ENCODE data around the gene TARBP2.
A peak's percentile ranks its signal among the peaks of the same experiment; 100 is the strongest.

Gene TARBP2

GRCh38 chr12:53500776-53501614 lies at the start of gene TARBP2:
Gene TARBP2, plus strand, starts transcription at chr12:53501283. Its CDS starts 126 bp downstream, at chr12:53501409.
- peak; percentile 98 for DNase-seq (ENCODE audit: low read depth in 2 of 2, low spot score in 1 of 2)

GRCh38 chr12:53451661-53452158 lies 49.4 kb upstream of the TARBP2 start, which contains the start of gene PCBP2:
Gene PCBP2, plus strand, starts transcription at chr12:53452102. Its CDS starts 2,699 bp downstream, at chr12:53454801.
- peak; percentile 86 to 97 for DNase-seq (ENCODE audit: low read depth in 2 of 2, low spot score in 1 of 2)

GRCh38 chr12:53452159-53453077 lies 48.7 kb upstream of the TARBP2 start:
- peak; percentile 59 to 61 for DNase-seq (ENCODE audit: low read depth in 2 of 2, low spot score in 1 of 2)

GRCh38 chr12:53453953-53454640 lies 47.0 kb upstream of the TARBP2 start:
- DNase-seq (ENCODE audit: low read depth in 2 of 2, low spot score in 1 of 2), result no peak

GRCh38 chr12:53454707-53455106 lies 46.4 kb upstream of the TARBP2 start:
- DNase-seq (ENCODE audit: low read depth in 2 of 2, low spot score in 1 of 2), result no peak

GRCh38 chr12:53456654-53457366 lies 44.3 kb upstream of the TARBP2 start:
- no peak for DNase-seq (ENCODE audit: low read depth in 2 of 2, low spot score in 1 of 2)

GRCh38 chr12:53459097-53459496 lies 42.0 kb upstream of the TARBP2 start:
- DNase-seq (ENCODE audit: low read depth in 2 of 2, low spot score in 1 of 2), result no peak

- DNase-seq (ENCODE audit: low read depth in 2 of 2, low spot score in 1 of 2), result no peak
Observed at GRCh38 chr12:53461059-53461458, 40.0 kb upstream of the TARBP2 start.

- no peak for DNase-seq (ENCODE audit: low read depth in 2 of 2, low spot score in 1 of 2)
Observed at GRCh38 chr12:53461591-53461990, 39.5 kb upstream of the TARBP2 start.

GRCh38 chr12:53462935-53463334 lies 38.1 kb upstream of the TARBP2 start:
- DNase-seq (ENCODE audit: low read depth in 2 of 2, low spot score in 1 of 2), result no peak

GRCh38 chr12:53463802-53464560 lies 37.1 kb upstream of the TARBP2 start:
- DNase-seq (ENCODE audit: low read depth in 2 of 2, low spot score in 1 of 2), result no peak

- no peak for DNase-seq (ENCODE audit: low read depth in 2 of 2, low spot score in 1 of 2)
Observed at GRCh38 chr12:53464685-53465418, 36.2 kb upstream of the TARBP2 start.

- DNase-seq (ENCODE audit: low read depth in 2 of 2, low spot score in 1 of 2), result no peak
Observed at GRCh38 chr12:53465679-53466078, 35.4 kb upstream of the TARBP2 start.

GRCh38 chr12:53466640-53467039 lies 34.4 kb upstream of the TARBP2 start:
- DNase-seq (ENCODE audit: low read depth in 2 of 2, low spot score in 1 of 2), result no peak

- no peak for DNase-seq (ENCODE audit: low read depth in 2 of 2, low spot score in 1 of 2)
Observed at GRCh38 chr12:53467082-53467481, 34.0 kb upstream of the TARBP2 start.

- DNase-seq (ENCODE audit: low read depth in 2 of 2, low spot score in 1 of 2), result no peak
Observed at GRCh38 chr12:53467880-53468279, 33.2 kb upstream of the TARBP2 start.

GRCh38 chr12:53468282-53468681 lies 32.8 kb upstream of the TARBP2 start:
- no peak for DNase-seq (ENCODE audit: low read depth in 2 of 2, low spot score in 1 of 2)

- no peak for DNase-seq (ENCODE audit: low read depth in 2 of 2, low spot score in 1 of 2)
Observed at GRCh38 chr12:53472056-53472582, 29.0 kb upstream of the TARBP2 start.

GRCh38 chr12:53474077-53474476 lies 27.0 kb upstream of the TARBP2 start:
- no peak for DNase-seq (ENCODE audit: low read depth in 2 of 2, low spot score in 1 of 2)

All from stimulated activated CD8-positive, alpha-beta memory T cell treated with anti-CD3 and anti-CD28 coated beads, Interleukin-4, amount 100 ng/mL, for 4 hours (primary cell).